Measurements from ENCODE around the gene DLG5. TPM values are rescaled to one million over a fixed set of nuclear protein-coding genes. Genes with fewer than 3 reads are reported as not detected.

Gene DLG5
- total RNA-seq, 1 experiment from 2014 or later: 51.0 TPM

GRCh38 chr10:77807706-77808105 lies 118.8 kb downstream of the DLG5 start:
- Mint-ChIP-seq H3K4me3 (ENCODE audit: low read depth, unreplicated experiment) (no peak overlapping the region), H3K9me3 (ENCODE audit: low read depth, unreplicated experiment) (no peaks in the 10 kb centered on the region), H3K36me3 (ENCODE audit: insufficient read depth, unreplicated experiment) (peaks cover 5% of the 10 kb centered on the region), H3K4me1 (ENCODE audit: low read depth, unreplicated experiment) (no peaks in the 10 kb centered on the region), H3K27ac (ENCODE audit: unreplicated experiment) (no peak overlapping the region), H3K27me3 (ENCODE audit: unreplicated experiment) (no peaks in the 10 kb centered on the region)
- DNase-seq: no peak
- TF ChIP-seq CTCF (IDR thresholded peaks at IDR 0.05; ENCODE audit: unreplicated experiment): no peak
- intact Hi-C loops (cut with micrococcal nuclease; ENCODE audit: unreplicated experiment): no loop called here
- no TSS peak for BruUV-seq (replicated peaks)
- CTCF ChIA-PET: no interaction called here

GRCh38 chr10:77806511-77807157 lies 119.9 kb downstream of the DLG5 start:
- Mint-ChIP-seq H3K4me1 (ENCODE audit: low read depth, unreplicated experiment) (no peaks in the 10 kb centered on the region), H3K4me3 (ENCODE audit: low read depth, unreplicated experiment) (no peak overlapping the region), H3K9me3 (ENCODE audit: low read depth, unreplicated experiment) (no peaks in the 10 kb centered on the region), H3K27me3 (ENCODE audit: unreplicated experiment) (no peaks in the 10 kb centered on the region), H3K36me3 (ENCODE audit: insufficient read depth, unreplicated experiment) (peaks cover 9% of the 10 kb centered on the region), H3K27ac (ENCODE audit: unreplicated experiment) (no peak overlapping the region)
- CTCF ChIA-PET: no interaction called here
- no peak for DNase-seq
- intact Hi-C loops (cut with micrococcal nuclease; ENCODE audit: unreplicated experiment): no loop called here
- no TSS peak for BruUV-seq (replicated peaks)
- TF ChIP-seq CTCF (IDR thresholded peaks at IDR 0.05; ENCODE audit: unreplicated experiment): no peak

- Mint-ChIP-seq H3K27ac (ENCODE audit: unreplicated experiment) (no peak overlapping the region), H3K4me1 (ENCODE audit: low read depth, unreplicated experiment) (no peaks in the 10 kb centered on the region), H3K36me3 (ENCODE audit: insufficient read depth, unreplicated experiment) (peaks cover 8% of the 10 kb centered on the region), H3K9me3 (ENCODE audit: low read depth, unreplicated experiment) (no peaks in the 10 kb centered on the region), H3K27me3 (ENCODE audit: unreplicated experiment) (no peaks in the 10 kb centered on the region), H3K4me3 (ENCODE audit: low read depth, unreplicated experiment) (no peak overlapping the region)
- intact Hi-C loops (cut with micrococcal nuclease; ENCODE audit: unreplicated experiment): no loop called here
- CTCF ChIA-PET: no interaction called here
- no TSS peak for BruUV-seq (replicated peaks)
- no peak for TF ChIP-seq CTCF (IDR thresholded peaks at IDR 0.05; ENCODE audit: unreplicated experiment)
- no peak for DNase-seq
Observed at GRCh38 chr10:77805676-77806075, 120.9 kb downstream of the DLG5 start.

GRCh38 chr10:77804371-77804770 lies 122.2 kb downstream of the DLG5 start:
- Mint-ChIP-seq H3K9me3 (ENCODE audit: low read depth, unreplicated experiment) (no peaks in the 10 kb centered on the region), H3K4me3 (ENCODE audit: low read depth, unreplicated experiment) (no peak overlapping the region), H3K27me3 (ENCODE audit: unreplicated experiment) (no peaks in the 10 kb centered on the region), H3K36me3 (ENCODE audit: insufficient read depth, unreplicated experiment) (peaks cover 5% of the 10 kb centered on the region), H3K27ac (ENCODE audit: unreplicated experiment) (no peak overlapping the region), H3K4me1 (ENCODE audit: low read depth, unreplicated experiment) (no peaks in the 10 kb centered on the region)
- CTCF ChIA-PET: no interaction called here
- BruUV-seq (replicated peaks): no TSS peak
- intact Hi-C loops (cut with micrococcal nuclease; ENCODE audit: unreplicated experiment): no loop called here
- DNase-seq: no peak
- no peak for TF ChIP-seq CTCF (IDR thresholded peaks at IDR 0.05; ENCODE audit: unreplicated experiment)

Measured in Calu3 (cell line).